Esophagus muscularis mucosa (tissue), 3 donors: Measurements from ENCODE around the gene TTC33.

Experiments used
- POLR2A ChIP-seq: fragments of 450-650 bp; IDR thresholded peaks from one replicate; pipeline ENCODE4 v1.6.1; 2017; ENCODE audit warnings: antibody characterized with exemption, moderate library complexity, mild to moderate bottlenecking, low read depth
- TF ChIP-seq, protein P1 (sequence below), 3 experiments: fragments of 200-600 bp in 2 of 3; fragments of 450-650 bp in 1 of 3; sonication (generic) in 2 of 3; IDR thresholded peaks; one replicate each; pipeline ENCODE4 v1.5.1; 2017 to 2019; ENCODE audit warnings: antibody characterized with exemption in 3 of 3, mild to moderate bottlenecking in 2 of 3, moderate library complexity in 1 of 3

DNA sequence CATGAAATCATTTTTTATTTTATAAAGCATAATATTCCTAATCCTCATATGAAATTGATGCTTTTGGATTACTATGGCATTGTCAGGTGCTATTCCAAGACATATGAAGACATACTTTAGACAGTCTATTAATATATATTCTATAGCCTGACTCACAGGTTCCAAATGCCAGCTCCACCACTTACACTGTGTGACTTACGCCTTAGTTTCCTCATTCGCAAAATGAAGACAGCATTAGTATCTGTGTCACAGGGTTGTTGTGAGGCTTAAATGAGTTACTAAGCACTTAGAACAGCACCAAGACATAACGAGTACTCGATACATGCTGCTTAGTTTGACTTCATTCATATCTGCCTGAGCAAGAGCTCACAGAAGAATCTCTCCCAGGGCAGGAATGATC is 208.2 kb downstream of the TTC33 start:
- no peak for TF ChIP-seq POLR2A
- TF ChIP-seq, protein P1, sequence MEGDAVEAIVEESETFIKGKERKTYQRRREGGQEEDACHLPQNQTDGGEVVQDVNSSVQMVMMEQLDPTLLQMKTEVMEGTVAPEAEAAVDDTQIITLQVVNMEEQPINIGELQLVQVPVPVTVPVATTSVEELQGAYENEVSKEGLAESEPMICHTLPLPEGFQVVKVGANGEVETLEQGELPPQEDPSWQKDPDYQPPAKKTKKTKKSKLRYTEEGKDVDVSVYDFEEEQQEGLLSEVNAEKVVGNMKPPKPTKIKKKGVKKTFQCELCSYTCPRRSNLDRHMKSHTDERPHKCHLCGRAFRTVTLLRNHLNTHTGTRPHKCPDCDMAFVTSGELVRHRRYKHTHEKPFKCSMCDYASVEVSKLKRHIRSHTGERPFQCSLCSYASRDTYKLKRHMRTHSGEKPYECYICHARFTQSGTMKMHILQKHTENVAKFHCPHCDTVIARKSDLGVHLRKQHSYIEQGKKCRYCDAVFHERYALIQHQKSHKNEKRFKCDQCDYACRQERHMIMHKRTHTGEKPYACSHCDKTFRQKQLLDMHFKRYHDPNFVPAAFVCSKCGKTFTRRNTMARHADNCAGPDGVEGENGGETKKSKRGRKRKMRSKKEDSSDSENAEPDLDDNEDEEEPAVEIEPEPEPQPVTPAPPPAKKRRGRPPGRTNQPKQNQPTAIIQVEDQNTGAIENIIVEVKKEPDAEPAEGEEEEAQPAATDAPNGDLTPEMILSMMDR (IDR thresholded peaks at IDR 0.05): no peak
